Loucy (cell line): Measurements from ENCODE around the gene PID1.

Source experiments
- H2AFZ ChIP-seq: fragments of 200-600 bp; sonication (generic); 2 replicates; pipeline ENCODE4 v1.6.0; 2016; ENCODE audit warnings: antibody characterized with exemption, mild to moderate bottlenecking, low read length, moderate library complexity
- H3F3A ChIP-seq: fragments of 200-600 bp; 2 replicates; pipeline ENCODE4 v1.6.0; 2016; ENCODE audit warnings: antibody characterized with exemption, low read depth, mild to moderate bottlenecking
- H3K27me3 ChIP-seq: fragments of 200-600 bp; sonication (generic); 2 replicates; pipeline ENCODE4 v1.6.1; 2014; ENCODE audit warnings: low read length, mild to moderate bottlenecking; ENCODE audit not compliant: insufficient read depth, poor library complexity, severe bottlenecking
- H3K36me3 ChIP-seq: fragments of 200-600 bp; sonication (generic); 2 replicates; pipeline ENCODE4 v1.6.1; 2016; ENCODE audit warnings: low read length; ENCODE audit not compliant: insufficient read depth
- H3K4me1 ChIP-seq: fragments of 200-600 bp; sonication (generic); 2 replicates; pipeline ENCODE4 v1.5.1; 2014; ENCODE audit warnings: low read length, mild to moderate bottlenecking; ENCODE audit not compliant: insufficient read depth, poor library complexity, severe bottlenecking
- H3K4me2 ChIP-seq: fragments of 200-600 bp; sonication (generic); 2 replicates; pipeline ENCODE4 v1.6.0; 2014; ENCODE audit warnings: antibody characterized with exemption, low read length, low read depth, mild to moderate bottlenecking; ENCODE audit not compliant: poor library complexity, severe bottlenecking
- H3K4me3 ChIP-seq: fragments of 200-600 bp; sonication (generic); 2 replicates; pipeline ENCODE4 v1.5.1; 2014; ENCODE audit warnings: low read length, mild to moderate bottlenecking, mixed read lengths; ENCODE audit not compliant: poor library complexity, severe bottlenecking
- H3K79me2 ChIP-seq: fragments of 200-600 bp; sonication (generic); 2 replicates; pipeline ENCODE4 v1.6.1; 2014; ENCODE audit warnings: low read length; ENCODE audit not compliant: insufficient read depth
- H3K9ac ChIP-seq: fragments of 200-600 bp; sonication (generic); 2 replicates; pipeline ENCODE4 v1.6.0; 2014; ENCODE audit warnings: mild to moderate bottlenecking, low read depth, low read length, moderate library complexity; ENCODE audit not compliant: poor library complexity, severe bottlenecking
- H3K9me2 ChIP-seq: fragments of 200-600 bp; sonication (generic); replicated peaks from 2 replicates; pipeline ENCODE4 v1.6.1; 2016; ENCODE audit warnings: low read depth, low read length, mixed read lengths
- H3K9me3 ChIP-seq: fragments of 200-600 bp; sonication (generic); 2 replicates; pipeline ENCODE4 v1.6.1; 2014; ENCODE audit warnings: mild to moderate bottlenecking, antibody characterized with exemption, low read length, low read depth; ENCODE audit not compliant: insufficient read depth
- H4K20me1 ChIP-seq: fragments of 200-600 bp; sonication (generic); 2 replicates; pipeline ENCODE4 v1.6.0; 2014; ENCODE audit warnings: antibody characterized with exemption, low read length, mild to moderate bottlenecking; ENCODE audit not compliant: insufficient read depth, poor library complexity, severe bottlenecking
- CTCF ChIP-seq: fragments of 200-600 bp; sonication (generic); conservative IDR thresholded peaks from 2 replicates; pipeline ENCODE4 v1.5.1; 2014; ENCODE audit warnings: mild to moderate bottlenecking, antibody characterized with exemption, low read length
- EZH2phosphoT487 ChIP-seq: fragments of 200-600 bp; IDR thresholded peaks from 2 replicates; pipeline ENCODE4 v1.6.1; 2018; ENCODE audit warnings: antibody characterized with exemption, mild to moderate bottlenecking, moderate library complexity, borderline replicate concordance

Gene PID1

GRCh38 chr2:229268626-229269025 is 2.5 kb downstream of the PID1 start:
- no peak overlapping the region for H3K4me2 ChIP-seq
- no peaks in the 10 kb centered on the region for H3K4me1 ChIP-seq
- H3K9ac ChIP-seq, result no peak overlapping the region
- no peaks in the 10 kb centered on the region for H3K79me2 ChIP-seq
- TF ChIP-seq EZH2phosphoT487 (no peak), CTCF (no peak)
- H3K4me3 ChIP-seq, result no peak overlapping the region
- no peaks in the 10 kb centered on the region for H3K27me3 ChIP-seq
- H4K20me1 ChIP-seq, result no peaks in the 10 kb centered on the region
- H3K36me3 ChIP-seq, result no peaks in the 10 kb centered on the region
- no peaks in the 10 kb centered on the region for H3F3A ChIP-seq
- H3K9me3 ChIP-seq, result no peaks in the 10 kb centered on the region
- H2AFZ ChIP-seq, result no peak overlapping the region
- H3K9me2 ChIP-seq, result no peaks in the 10 kb centered on the region

GRCh38 chr2:229267080-229267479 is 4.0 kb downstream of the PID1 start:
- Histone ChIP-seq H3K79me2 (no peaks in the 10 kb centered on the region), H3K4me1 (no peaks in the 10 kb centered on the region), H3K9ac (no peak overlapping the region), H3K4me2 (no peak overlapping the region), H3K9me2 (no peaks in the 10 kb centered on the region), H3K4me3 (no peak overlapping the region), H3K27me3 (no peaks in the 10 kb centered on the region), H3K9me3 (no peaks in the 10 kb centered on the region), H2AFZ (no peak overlapping the region), H3F3A (no peaks in the 10 kb centered on the region), H4K20me1 (no peaks in the 10 kb centered on the region), H3K36me3 (no peaks in the 10 kb centered on the region)
- TF ChIP-seq EZH2phosphoT487, result no peak
- no peak for TF ChIP-seq CTCF

GRCh38 chr2:229265727-229266126 is 5.4 kb downstream of the PID1 start:
- Histone ChIP-seq H3F3A (no peaks in the 10 kb centered on the region), H4K20me1 (no peaks in the 10 kb centered on the region), H3K9ac (no peak overlapping the region), H3K79me2 (no peaks in the 10 kb centered on the region), H3K4me3 (no peak overlapping the region), H3K4me2 (no peak overlapping the region), H3K4me1 (no peaks in the 10 kb centered on the region), H3K27me3 (no peaks in the 10 kb centered on the region), H3K9me2 (no peaks in the 10 kb centered on the region), H3K9me3 (no peaks in the 10 kb centered on the region), H2AFZ (no peak overlapping the region), H3K36me3 (no peaks in the 10 kb centered on the region)
- no peak for TF ChIP-seq EZH2phosphoT487
- TF ChIP-seq CTCF, result no peak
